CD4-positive, alpha-beta T cell treated with Interleukin-2 at 100 ng/mL for 4 hours (primary cell): ENCODE results near the gene FADS3.

ENCODE experiments used
- DNase-seq: peaks from one replicate; pipeline ENCODE4 v3.0.0-alpha.2; 2020; ENCODE audit warnings: low spot score

Gene FADS3

GRCh38 chr11:61855939-61856680 is 35.2 kb downstream of the FADS3 start:
- no peak for DNase-seq

GRCh38 chr11:61854966-61855714 is 36.2 kb downstream of the FADS3 start:
- no peak for DNase-seq

DNA sequence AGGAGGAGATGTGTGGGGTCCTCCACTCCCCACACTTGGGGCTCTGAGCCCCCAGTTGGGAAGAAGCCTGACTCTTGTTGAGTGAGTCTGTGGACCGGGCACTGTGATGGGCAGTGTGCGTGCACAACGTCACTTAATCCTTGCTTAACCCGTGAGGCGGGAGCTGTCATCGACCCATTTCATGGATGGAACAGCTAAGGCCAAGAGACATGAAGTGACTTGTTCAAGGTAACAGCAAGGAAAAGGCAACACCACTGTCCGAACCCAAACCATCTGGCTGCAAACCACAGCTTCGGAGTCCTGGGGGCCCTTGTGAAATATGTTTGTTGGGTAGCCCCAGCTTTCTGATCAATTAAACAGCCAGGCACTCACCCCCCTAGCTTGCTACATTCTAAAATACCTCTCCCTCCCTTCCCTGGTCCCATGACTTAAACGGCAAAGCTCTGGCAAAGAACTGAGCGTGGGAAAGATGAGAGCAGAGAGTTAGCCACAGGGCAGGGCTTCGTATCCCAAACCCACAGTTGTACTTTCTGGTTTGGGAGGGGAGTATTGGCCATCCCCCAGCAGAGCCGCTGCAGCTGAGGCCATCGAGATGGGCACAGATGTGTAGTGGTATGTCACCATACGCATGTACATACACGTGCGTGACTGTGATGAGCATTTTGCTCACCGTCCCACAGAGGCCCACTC is 37.0 kb downstream of the FADS3 start:
- no peak for DNase-seq

DNA sequence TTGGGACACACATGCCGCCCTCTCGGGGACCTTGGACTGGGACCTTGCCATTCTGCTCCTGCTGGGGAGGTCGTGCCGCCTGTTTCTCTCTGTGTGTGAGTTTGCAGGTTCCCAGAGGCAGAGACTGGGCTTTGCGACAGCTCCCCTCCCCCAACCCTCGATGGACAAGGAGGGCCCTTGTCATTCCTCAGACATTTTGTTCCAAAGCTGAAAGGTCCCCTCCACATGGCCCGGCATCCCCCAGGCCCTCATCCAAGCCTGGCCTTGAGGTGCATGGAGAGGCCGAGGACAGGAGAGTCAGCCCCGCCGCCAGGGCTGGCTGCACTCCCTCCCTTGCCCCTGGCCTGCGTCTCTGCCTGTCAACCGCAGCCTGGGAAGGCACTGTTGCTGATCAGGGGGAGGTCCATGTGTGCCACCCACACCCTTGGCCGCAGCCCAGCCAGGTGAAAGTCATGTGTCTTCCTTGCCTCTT is 37.6 kb downstream of the FADS3 start:
- no peak for DNase-seq

- no peak for DNase-seq
Observed at GRCh38 chr11:61851900-61852295, 39.4 kb downstream of the FADS3 start.

- DNase-seq: no peak
Observed at GRCh38 chr11:61851113-61851899, 40.0 kb downstream of the FADS3 start.

DNA sequence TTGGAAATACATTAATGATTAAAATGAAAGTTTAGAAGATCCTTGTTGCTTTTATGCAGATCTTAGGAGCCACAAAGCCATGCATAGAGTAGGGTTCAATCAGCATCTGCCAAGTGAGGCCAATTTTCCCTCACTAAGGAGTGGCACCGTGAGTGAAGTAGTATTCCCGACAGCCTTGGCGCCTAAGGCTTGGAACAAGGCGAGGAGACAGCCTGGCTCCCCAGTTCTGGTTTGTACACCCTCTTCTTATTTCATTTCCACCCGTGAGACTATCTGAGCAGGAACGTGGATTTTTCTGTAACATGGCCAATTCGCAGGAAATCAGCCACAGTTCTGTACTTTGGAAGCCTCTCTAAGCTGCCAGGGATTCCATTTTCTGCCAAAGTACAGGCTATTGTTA is 40.7 kb downstream of the FADS3 start:
- no peak for DNase-seq

- DNase-seq: no peak
Observed at GRCh38 chr11:61848631-61849030, 42.7 kb downstream of the FADS3 start.

GRCh38 chr11:61847914-61848581 is 43.3 kb downstream of the FADS3 start:
- DNase-seq: no peak

GRCh38 chr11:61846362-61847020 is 44.9 kb downstream of the FADS3 start:
- DNase-seq: no peak

DNA sequence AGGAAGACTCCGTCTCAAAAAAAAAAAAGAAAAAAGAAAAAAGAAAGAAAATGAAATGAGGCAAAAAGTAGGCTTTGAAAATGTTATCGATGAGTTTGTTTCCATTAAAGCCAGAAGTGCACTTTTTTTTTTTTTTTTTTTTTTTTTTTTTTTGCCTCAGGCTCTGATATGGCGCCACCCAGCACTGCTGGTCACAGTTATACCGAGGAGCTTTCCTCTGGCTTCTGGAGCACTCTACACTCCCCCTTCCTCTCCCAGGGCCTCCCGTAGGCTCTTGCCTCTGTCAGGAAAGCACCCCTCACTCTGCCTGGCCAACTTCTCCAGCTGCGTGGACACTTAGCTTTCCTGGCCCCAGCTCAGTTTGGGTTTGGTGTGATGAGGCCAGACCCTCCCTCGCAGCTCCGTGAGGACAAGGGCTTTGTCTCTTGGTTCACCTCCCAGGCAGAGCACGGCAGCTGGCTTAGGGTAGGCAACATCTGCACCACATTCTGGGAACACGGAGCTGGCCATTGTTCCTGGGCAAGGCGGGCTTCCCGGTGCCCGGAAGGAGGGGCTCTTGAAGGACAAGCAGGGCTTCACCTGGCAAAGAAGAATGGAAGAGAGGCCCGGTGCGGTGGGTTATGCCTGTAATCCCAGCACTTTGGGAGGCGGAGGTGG is 46.3 kb downstream of the FADS3 start:
- no peak for DNase-seq

DNA sequence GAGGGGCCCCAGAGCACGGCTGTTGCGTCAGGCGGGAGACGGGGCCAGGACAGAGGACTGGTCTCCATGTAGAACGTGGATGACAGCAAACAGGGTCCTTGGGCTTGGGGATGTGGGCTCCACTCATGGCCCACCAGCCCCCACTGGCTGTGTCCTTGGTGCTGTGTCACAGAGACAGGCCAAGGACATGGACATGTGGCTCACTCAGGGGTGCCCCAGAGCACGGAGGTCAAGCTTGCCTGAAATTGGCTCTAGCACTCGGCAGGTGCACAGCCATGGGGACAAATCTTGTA is 48.9 kb downstream of the FADS3 start:
- no peak for DNase-seq

GRCh38 chr11:61841636-61842527 is 49.5 kb downstream of the FADS3 start:
- DNase-seq: no peak

GRCh38 chr11:61840371-61840770 is 51.0 kb downstream of the FADS3 start:
- DNase-seq: no peak

- no peak for DNase-seq
Observed at GRCh38 chr11:61839742-61840141, 51.6 kb downstream of the FADS3 start.

- no peak for DNase-seq
Observed at GRCh38 chr11:61838921-61839320, 52.4 kb downstream of the FADS3 start.

GRCh38 chr11:61838501-61838900 is 52.8 kb downstream of the FADS3 start:
- no peak for DNase-seq

DNA sequence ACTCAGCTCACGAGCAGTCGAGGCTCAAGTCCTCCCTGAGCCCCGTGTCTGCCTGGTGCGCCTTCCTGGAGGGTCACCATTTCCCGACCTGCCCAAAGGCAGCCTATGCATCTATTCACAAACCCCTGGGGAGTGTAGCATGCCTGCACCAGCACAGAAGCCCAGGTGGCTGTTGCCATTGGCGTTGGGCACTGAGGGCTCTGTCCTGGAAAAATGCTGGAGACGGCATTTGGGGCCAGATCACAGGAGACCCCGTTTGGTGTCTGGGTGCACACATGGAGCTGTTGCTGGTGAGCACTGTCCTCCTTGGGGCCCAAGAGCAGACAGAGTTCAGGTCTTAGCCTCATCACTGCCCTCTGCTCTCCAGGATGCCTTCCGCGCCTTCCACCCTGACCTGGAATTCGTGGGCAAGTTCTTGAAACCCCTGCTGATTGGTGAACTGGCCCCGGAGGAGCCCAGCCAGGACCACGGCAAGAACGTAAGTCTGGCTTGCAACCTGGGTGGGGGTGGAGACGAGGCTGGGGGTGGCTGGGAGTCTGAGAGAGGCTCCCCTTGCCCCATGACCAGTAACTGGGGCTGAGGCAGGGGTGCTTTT is 53.8 kb downstream of the FADS3 start:
- DNase-seq: no peak

DNA sequence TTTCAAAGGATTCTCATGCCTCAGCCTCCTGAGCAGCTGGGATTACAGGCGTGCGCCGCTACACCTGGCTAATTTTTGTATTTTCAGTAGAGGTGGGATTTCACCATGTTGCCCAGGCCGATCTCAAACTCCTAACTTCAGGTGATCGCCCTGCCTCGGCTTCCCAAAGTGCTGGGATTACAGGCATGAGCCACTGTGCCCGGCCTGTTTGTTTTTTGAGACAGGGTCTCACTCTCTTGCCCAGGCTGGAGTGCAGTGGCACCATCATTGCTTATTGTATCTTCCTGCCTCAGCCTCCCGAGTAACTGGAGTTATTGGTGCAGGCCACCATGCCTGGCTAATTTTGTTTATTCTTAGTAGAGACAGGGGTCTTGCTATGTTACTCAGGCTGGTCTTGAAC is 55.2 kb downstream of the FADS3 start:
- no peak for DNase-seq
